Gastroesophageal sphincter (tissue), 3 donors: ENCODE measurements around the gene TMEM243.
"Not testable (repeated sequence)": the region's sequence is repeated elsewhere in the genome, so short reads cannot be mapped to it uniquely, and the experiment has no call there.

Experiments
- POLR2A ChIP-seq, 2 donors: fragments of 450-650 bp; IDR thresholded peaks; one replicate each; pipeline ENCODE4 v1.6.1; 2017; ENCODE audit warnings: antibody characterized with exemption in 2 of 2, mild to moderate bottlenecking in 2 of 2, moderate library complexity in 1 of 2
- TF ChIP-seq, protein P1 (sequence below), 4 experiments: fragments of 200-600 bp in 2 of 4; fragments of 450-650 bp in 2 of 4; sonication (generic) in 1 of 4; IDR thresholded peaks; one replicate each; pipeline ENCODE4 v1.5.1; 2017 to 2019; ENCODE audit warnings: antibody characterized with exemption in 4 of 4, mild to moderate bottlenecking in 2 of 4, moderate library complexity in 2 of 4

DNA sequence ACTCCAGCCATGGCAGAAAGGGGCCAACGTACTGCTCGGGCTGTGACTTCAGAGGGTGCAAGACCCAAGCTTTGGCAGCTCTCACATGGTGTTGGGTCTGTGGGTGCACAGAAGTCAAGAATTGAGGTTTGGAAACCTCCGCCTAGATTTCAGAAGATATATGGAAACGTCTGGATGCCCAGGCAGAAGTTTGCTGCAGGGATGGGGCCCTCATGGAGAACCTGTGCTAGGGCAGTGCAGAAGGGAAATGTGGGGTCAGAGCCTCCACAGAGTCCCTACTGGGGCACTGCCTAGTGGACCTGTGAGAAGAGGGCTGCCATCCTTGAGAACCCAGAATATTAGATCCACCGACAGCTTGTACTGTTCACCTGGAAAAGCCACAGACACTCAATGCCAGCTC lies 26.1 kb upstream of the TMEM243 start:
- TF ChIP-seq, protein P1, sequence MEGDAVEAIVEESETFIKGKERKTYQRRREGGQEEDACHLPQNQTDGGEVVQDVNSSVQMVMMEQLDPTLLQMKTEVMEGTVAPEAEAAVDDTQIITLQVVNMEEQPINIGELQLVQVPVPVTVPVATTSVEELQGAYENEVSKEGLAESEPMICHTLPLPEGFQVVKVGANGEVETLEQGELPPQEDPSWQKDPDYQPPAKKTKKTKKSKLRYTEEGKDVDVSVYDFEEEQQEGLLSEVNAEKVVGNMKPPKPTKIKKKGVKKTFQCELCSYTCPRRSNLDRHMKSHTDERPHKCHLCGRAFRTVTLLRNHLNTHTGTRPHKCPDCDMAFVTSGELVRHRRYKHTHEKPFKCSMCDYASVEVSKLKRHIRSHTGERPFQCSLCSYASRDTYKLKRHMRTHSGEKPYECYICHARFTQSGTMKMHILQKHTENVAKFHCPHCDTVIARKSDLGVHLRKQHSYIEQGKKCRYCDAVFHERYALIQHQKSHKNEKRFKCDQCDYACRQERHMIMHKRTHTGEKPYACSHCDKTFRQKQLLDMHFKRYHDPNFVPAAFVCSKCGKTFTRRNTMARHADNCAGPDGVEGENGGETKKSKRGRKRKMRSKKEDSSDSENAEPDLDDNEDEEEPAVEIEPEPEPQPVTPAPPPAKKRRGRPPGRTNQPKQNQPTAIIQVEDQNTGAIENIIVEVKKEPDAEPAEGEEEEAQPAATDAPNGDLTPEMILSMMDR (IDR thresholded peaks at IDR 0.05): not testable (repeated sequence)
- TF ChIP-seq POLR2A (IDR thresholded peaks at IDR 0.05): not testable (repeated sequence)
